Mesendoderm (in vitro differentiated cells): Measurements from ENCODE around the gene TRAPPC6A.

Experiments used
- DNase-seq: peaks from one replicate; pipeline ENCODE4 v3.0.0; 2013
- H2AK5ac ChIP-seq: 2 replicates; pipeline ENCODE4 v1.6.1; 2013; ENCODE audit warnings: low read length, inconsistent platforms
- H2BK120ac ChIP-seq: 2 replicates; pipeline ENCODE4 v1.6.1; 2013; ENCODE audit warnings: low read depth, mild to moderate bottlenecking, low read length, moderate library complexity, mixed read lengths
- H2BK15ac ChIP-seq: replicated peaks from 2 replicates; pipeline ENCODE4 v1.6.1; 2013; ENCODE audit warnings: low read depth, mild to moderate bottlenecking, moderate library complexity
- H2BK5ac ChIP-seq: 2 replicates; pipeline ENCODE4 v1.6.1; 2013; ENCODE audit warnings: low read length, inconsistent platforms
- H3K18ac ChIP-seq: 2 replicates; pipeline ENCODE4 v1.6.1; 2013; ENCODE audit warnings: mild to moderate bottlenecking, low read length, mixed read lengths
- H3K23ac ChIP-seq: one replicate; pipeline ENCODE4 v1.6.1; 2013; ENCODE audit warnings: low read length
- H3K27ac ChIP-seq: 2 replicates; pipeline ENCODE4 v1.5.1; 2013; ENCODE audit warnings: low read depth, mild to moderate bottlenecking, inconsistent platforms, low read length, moderate library complexity
- H3K27me3 ChIP-seq: 2 replicates; pipeline ENCODE4 v1.6.1; 2013; ENCODE audit warnings: low read length, control low read depth, mild to moderate bottlenecking, inconsistent platforms; ENCODE audit not compliant: insufficient read depth, poor library complexity
- H3K36me3 ChIP-seq: 2 replicates; pipeline ENCODE4 v1.6.1; 2013; ENCODE audit warnings: low read length, inconsistent platforms; ENCODE audit not compliant: control insufficient read depth, insufficient read depth
- H3K4ac ChIP-seq: one replicate; pipeline ENCODE4 v1.6.1; 2013; ENCODE audit warnings: low read depth, mild to moderate bottlenecking, low read length, moderate library complexity
- H3K4me1 ChIP-seq: 2 replicates; pipeline ENCODE4 v1.6.1; 2013; ENCODE audit warnings: low read depth, low read length, inconsistent platforms; ENCODE audit not compliant: control insufficient read depth
- H3K4me2 ChIP-seq: 2 replicates; pipeline ENCODE4 v1.6.1; 2013; ENCODE audit warnings: low read length
- H3K4me3 ChIP-seq: 2 replicates; pipeline ENCODE4 v1.5.1; 2013; ENCODE audit warnings: mild to moderate bottlenecking, low read length
- H3K56ac ChIP-seq: one replicate; pipeline ENCODE4 v1.6.1; 2013; ENCODE audit warnings: low read length
- H3K79me1 ChIP-seq: 2 replicates; pipeline ENCODE4 v1.6.1; 2013; ENCODE audit warnings: low read length, inconsistent platforms
- H3K79me2 ChIP-seq: 2 replicates; pipeline ENCODE4 v1.6.1; 2013; ENCODE audit warnings: mild to moderate bottlenecking, low read length; ENCODE audit not compliant: control insufficient read depth, insufficient read depth
- H3K9ac ChIP-seq: 2 replicates; pipeline ENCODE4 v1.6.1; 2013; ENCODE audit warnings: low read length, inconsistent platforms
- H4K5ac ChIP-seq: one replicate; pipeline ENCODE4 v1.6.1; 2013; ENCODE audit warnings: low read length
- H4K8ac ChIP-seq: one replicate; pipeline ENCODE4 v1.6.1; 2013; ENCODE audit warnings: low read depth, mild to moderate bottlenecking, control low read depth, low read length, moderate library complexity
- WGBS: extraction: QIAGEN DNeasy Blood & Tissue Kit; methylation state at CpG from one replicate; pipeline ENCODE4 v1.1.7; 2013; ENCODE audit warnings: low lambda C conversion rate, missing lambda C conversion rate; ENCODE audit not compliant: insufficient coverage; ENCODE audit errors: extremely low coverage; 5-methylcytosine and 5-hydroxymethylcytosine counted together

The TRAPPC6A gene

DNA sequence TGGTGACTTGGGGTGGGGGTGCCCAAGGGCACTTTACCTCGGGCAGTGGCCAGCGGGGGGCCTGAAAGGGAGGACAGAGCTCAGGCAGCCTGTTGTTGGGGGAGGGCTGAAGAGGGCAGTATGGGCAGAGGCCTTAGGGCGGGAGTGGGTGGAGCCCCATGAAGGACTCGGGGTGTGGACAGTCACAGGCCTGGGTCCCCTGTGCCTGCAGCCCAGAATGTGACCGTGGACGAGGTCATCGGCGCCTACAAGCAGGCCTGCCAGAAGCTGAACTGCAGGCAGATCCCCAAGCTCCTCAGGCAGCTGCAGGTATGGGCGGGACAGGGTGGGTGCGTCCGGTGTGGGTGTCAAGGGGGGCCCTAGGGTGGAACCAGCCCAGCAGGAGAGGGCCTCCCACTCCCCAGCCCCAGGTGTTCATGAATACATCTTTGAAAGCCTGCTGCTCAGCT lies 39.7 kb downstream of the TRAPPC6A start:
- H3K4ac ChIP-seq = no peak overlapping the region
- H4K8ac ChIP-seq = no peak overlapping the region
- no peak for DNase-seq
- no peak overlapping the region for H3K4me2 ChIP-seq
- no CpG with 5 or more reads among the region's 11 CpGs for WGBS
- no peak overlapping the region for H4K5ac ChIP-seq
- no peaks in the 10 kb centered on the region for H3K4me1 ChIP-seq
- H2BK120ac ChIP-seq = no peak overlapping the region
- H2BK15ac ChIP-seq = no peak overlapping the region
- H3K36me3 ChIP-seq = peaks cover 1% of the 10 kb centered on the region
- H3K27me3 ChIP-seq = no peaks in the 10 kb centered on the region
- no peak overlapping the region for H3K27ac ChIP-seq
- no peak overlapping the region for H3K56ac ChIP-seq
- H3K9ac ChIP-seq = no peak overlapping the region
- no peak overlapping the region for H2BK5ac ChIP-seq
- no peak overlapping the region for H3K18ac ChIP-seq
- no peak overlapping the region for H3K4me3 ChIP-seq
- peaks cover 4% of the 10 kb centered on the region for H3K79me1 ChIP-seq
- no peaks in the 10 kb centered on the region for H3K79me2 ChIP-seq
- H2AK5ac ChIP-seq = no peak overlapping the region
- H3K23ac ChIP-seq = no peak overlapping the region

- no peak overlapping the region for H4K5ac ChIP-seq
- no peak overlapping the region for H3K27ac ChIP-seq
- DNase-seq = no peak
- H2BK5ac ChIP-seq = no peak overlapping the region
- H3K79me1 ChIP-seq = peaks cover 4% of the 10 kb centered on the region
- H3K23ac ChIP-seq = no peak overlapping the region
- no peak overlapping the region for H3K9ac ChIP-seq
- H3K79me2 ChIP-seq = no peaks in the 10 kb centered on the region
- H3K4me2 ChIP-seq = no peak overlapping the region
- H2BK15ac ChIP-seq = no peak overlapping the region
- H2BK120ac ChIP-seq = no peak overlapping the region
- H3K27me3 ChIP-seq = no peaks in the 10 kb centered on the region
- H2AK5ac ChIP-seq = no peak overlapping the region
- H3K4ac ChIP-seq = no peak overlapping the region
- H3K36me3 ChIP-seq = no peaks in the 10 kb centered on the region
- no peak overlapping the region for H3K4me3 ChIP-seq
- no CpG with 5 or more reads among the region's 17 CpGs for WGBS
- H4K8ac ChIP-seq = no peak overlapping the region
- H3K4me1 ChIP-seq = no peaks in the 10 kb centered on the region
- H3K56ac ChIP-seq = no peak overlapping the region
- no peak overlapping the region for H3K18ac ChIP-seq
Measured at GRCh38 chr19:45137179-45137761, 40.8 kb downstream of the TRAPPC6A start.

- H2AK5ac ChIP-seq = no peak overlapping the region
- no peak for DNase-seq
- WGBS = no CpG with 5 or more reads among the region's 12 CpGs
- H3K9ac ChIP-seq = no peak overlapping the region
- H2BK15ac ChIP-seq = no peak overlapping the region
- no peak overlapping the region for H2BK120ac ChIP-seq
- no peaks in the 10 kb centered on the region for H3K27me3 ChIP-seq
- H3K79me1 ChIP-seq = peaks cover 5% of the 10 kb centered on the region
- no peak overlapping the region for H4K5ac ChIP-seq
- H3K4me2 ChIP-seq = no peak overlapping the region
- H3K27ac ChIP-seq = no peak overlapping the region
- H3K56ac ChIP-seq = no peak overlapping the region
- H2BK5ac ChIP-seq = no peak overlapping the region
- no peak overlapping the region for H3K23ac ChIP-seq
- no peak overlapping the region for H3K4me3 ChIP-seq
- H3K79me2 ChIP-seq = no peaks in the 10 kb centered on the region
- H4K8ac ChIP-seq = no peak overlapping the region
- no peak overlapping the region for H3K18ac ChIP-seq
- H3K36me3 ChIP-seq = no peaks in the 10 kb centered on the region
- H3K4me1 ChIP-seq = no peaks in the 10 kb centered on the region
- H3K4ac ChIP-seq = no peak overlapping the region
Measured at GRCh38 chr19:45136507-45137178, 41.4 kb downstream of the TRAPPC6A start.

- Histone ChIP-seq H3K4me2 (no peak overlapping the region), H3K27ac (no peak overlapping the region), H2BK5ac (no peak overlapping the region), H3K27me3 (no peaks in the 10 kb centered on the region), H3K79me2 (no peaks in the 10 kb centered on the region), H3K56ac (no peak overlapping the region), H3K4me3 (no peak overlapping the region), H4K8ac (no peak overlapping the region), H3K23ac (no peak overlapping the region), H3K4me1 (no peaks in the 10 kb centered on the region), H3K18ac (no peak overlapping the region), H2BK15ac (no peak overlapping the region), H2AK5ac (no peak overlapping the region), H2BK120ac (no peak overlapping the region), H3K79me1 (peaks cover 9% of the 10 kb centered on the region), H4K5ac (no peak overlapping the region), H3K9ac (no peak overlapping the region), H3K4ac (no peak overlapping the region), H3K36me3 (no peaks in the 10 kb centered on the region)
- DNase-seq = no peak
- no CpG with 5 or more reads among the region's 21 CpGs for WGBS
Measured at GRCh38 chr19:45135176-45135885, 42.7 kb downstream of the TRAPPC6A start.

DNA sequence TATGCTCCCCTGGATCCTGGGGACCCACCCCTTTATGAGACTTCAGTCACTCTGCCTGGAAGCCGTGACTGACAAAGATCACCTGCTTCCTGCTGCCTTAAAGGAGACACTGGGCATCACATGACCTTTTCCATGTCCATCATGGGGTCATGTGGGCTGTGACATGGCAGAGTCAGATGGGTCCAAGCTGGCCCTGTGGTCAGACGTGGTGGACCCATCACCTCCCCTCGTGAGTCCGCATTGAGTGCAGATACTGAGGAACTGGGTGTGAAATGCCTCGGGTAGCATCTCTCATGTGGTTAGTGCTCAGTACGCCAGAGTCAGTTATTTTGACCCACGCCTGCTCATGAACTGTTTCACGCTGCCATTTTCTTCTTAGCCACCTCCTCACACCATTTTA lies 44.4 kb downstream of the TRAPPC6A start:
- Histone ChIP-seq H3K56ac (no peak overlapping the region), H3K79me1 (peaks cover 14% of the 10 kb centered on the region), H2BK120ac (no peak overlapping the region), H3K9ac (no peak overlapping the region), H2BK15ac (no peak overlapping the region), H3K4me2 (no peak overlapping the region), H3K36me3 (no peaks in the 10 kb centered on the region), H3K4me1 (no peaks in the 10 kb centered on the region), H2BK5ac (no peak overlapping the region), H4K8ac (no peak overlapping the region), H3K4ac (no peak overlapping the region), H3K4me3 (no peak overlapping the region), H3K79me2 (no peaks in the 10 kb centered on the region), H3K23ac (no peak overlapping the region), H2AK5ac (no peak overlapping the region), H4K5ac (no peak overlapping the region), H3K27me3 (no peaks in the 10 kb centered on the region), H3K18ac (no peak overlapping the region), H3K27ac (no peak overlapping the region)
- DNase-seq = no peak
- WGBS = no CpG with 5 or more reads among the region's 8 CpGs
